Measurements from ENCODE around the gene ARHGAP12.

Gene ARHGAP12

DNA sequence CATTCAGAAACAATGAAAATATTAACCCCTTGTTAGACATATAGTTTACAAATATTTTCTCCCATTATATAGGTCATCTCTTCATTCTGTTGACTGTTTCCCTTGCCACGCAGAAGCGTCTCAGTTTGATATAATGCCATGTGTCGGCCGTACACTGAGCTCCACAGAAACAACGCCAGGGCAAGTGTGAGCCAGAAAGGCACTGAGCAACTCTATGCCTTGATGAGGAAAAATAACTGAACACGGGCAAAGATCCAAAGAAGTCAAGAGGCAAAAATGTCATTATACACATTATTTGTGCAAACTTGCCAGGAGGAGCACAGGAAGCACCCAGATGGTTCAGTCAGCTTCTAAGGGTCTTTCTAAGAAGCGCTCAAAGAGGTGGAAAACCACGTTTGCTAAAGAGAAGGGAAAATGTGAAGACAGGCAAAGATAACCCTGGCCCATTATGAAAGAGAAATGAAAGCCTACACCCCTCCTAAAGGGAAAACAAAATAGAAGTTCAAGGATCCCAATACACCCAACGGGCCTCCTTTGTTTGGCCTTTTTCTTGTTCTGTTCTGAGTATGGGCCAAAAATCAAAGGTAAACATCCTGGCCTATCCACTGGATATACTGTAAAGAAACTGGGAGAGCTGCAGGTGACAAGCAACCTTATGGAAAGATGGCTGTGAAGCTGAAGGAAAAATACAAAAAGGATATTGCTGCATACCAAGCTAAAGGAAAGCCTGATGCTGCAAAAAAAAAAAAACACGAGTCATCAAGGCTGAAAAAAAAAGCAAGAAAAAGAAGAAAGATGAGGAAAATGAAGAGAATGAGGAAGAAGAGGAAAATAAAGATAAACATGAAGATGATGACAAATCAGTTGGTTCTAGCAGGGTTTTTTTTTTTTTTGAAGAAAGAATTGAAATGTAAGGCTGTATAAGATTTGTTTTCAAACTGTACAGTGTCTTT is 15.5 kb downstream of the ARHGAP12 start:
- Histone ChIP-seq H3K9me3 (ENCODE audit: insufficient read depth, low read length) (no peaks in the 10 kb centered on the region), H3K27me3 (ENCODE audit: low read length) (no peaks in the 10 kb centered on the region), H3K9me2 (replicated peaks; ENCODE audit: insufficient read depth, low read length) (no peaks in the 10 kb centered on the region), H3K9ac (ENCODE audit: low read length) (no peak overlapping the region), H3K27ac (ENCODE audit: low read depth, low read length) (no peak overlapping the region), H3K79me2 (ENCODE audit: insufficient read depth, low read length) (peaks cover 55% of the 10 kb centered on the region), H2AFZ (ENCODE audit: low read depth, low read length, severe bottlenecking) (no peak overlapping the region), H3F3A (ENCODE audit: insufficient read depth) (no peaks in the 10 kb centered on the region), H3K4me3 (ENCODE audit: insufficient read depth, low read length, poor library complexity, severe bottlenecking) (no peak overlapping the region), H3K4me2 (ENCODE audit: low read depth, low read length, poor library complexity, severe bottlenecking) (no peak overlapping the region), H3K36me3 (ENCODE audit: low read length) (no peaks in the 10 kb centered on the region), H4K20me1 (ENCODE audit: low read depth, low read length) (no peaks in the 10 kb centered on the region)
- TF ChIP-seq CTCF (IDR thresholded peaks at IDR 0.05; ENCODE audit: insufficient read depth, low read length, poor library complexity, severe bottlenecking), result no peak
- no peak for TF ChIP-seq EZH2phosphoT487 (conservative IDR thresholded peaks at IDR 0.05; ENCODE audit: low read length)

DNA sequence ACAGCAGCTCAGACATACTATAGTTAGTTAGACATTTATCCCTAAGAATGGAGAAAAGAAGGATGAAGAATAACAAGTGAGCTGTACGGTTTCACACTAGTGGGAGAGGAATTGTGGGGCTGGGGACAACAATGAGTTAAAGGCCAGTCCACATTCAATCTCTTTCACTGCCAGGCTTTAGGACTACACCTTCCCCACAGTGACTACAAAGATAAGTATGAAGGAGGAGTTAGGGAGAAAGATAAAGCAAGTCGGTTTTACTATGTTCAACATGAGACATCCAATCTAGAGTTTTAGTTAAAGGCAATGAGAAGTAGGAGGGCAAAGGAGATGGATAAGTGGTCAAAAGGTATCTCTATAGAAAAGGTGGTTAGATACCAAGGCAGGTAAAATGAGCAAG is 16.3 kb downstream of the ARHGAP12 start:
- no peaks in the 10 kb centered on the region for H4K20me1 ChIP-seq (ENCODE audit: low read depth, low read length)
- H3F3A ChIP-seq (ENCODE audit: insufficient read depth), result no peaks in the 10 kb centered on the region
- no peak overlapping the region for H3K4me2 ChIP-seq (ENCODE audit: low read depth, low read length, poor library complexity, severe bottlenecking)
- H3K27ac ChIP-seq (ENCODE audit: low read depth, low read length), result no peak overlapping the region
- H3K79me2 ChIP-seq (ENCODE audit: insufficient read depth, low read length), result peaks cover 47% of the 10 kb centered on the region
- TF ChIP-seq CTCF (IDR thresholded peaks at IDR 0.05; ENCODE audit: insufficient read depth, low read length, poor library complexity, severe bottlenecking), result no peak
- no peak for TF ChIP-seq EZH2phosphoT487 (conservative IDR thresholded peaks at IDR 0.05; ENCODE audit: low read length)
- no peak overlapping the region for H3K9ac ChIP-seq (ENCODE audit: low read length)
- no peaks in the 10 kb centered on the region; the same call in 1 of the 2 replicates for H3K36me3 ChIP-seq (ENCODE audit: low read length)
- no peak overlapping the region for H3K4me3 ChIP-seq (ENCODE audit: insufficient read depth, low read length, poor library complexity, severe bottlenecking)
- no peaks in the 10 kb centered on the region for H3K9me2 ChIP-seq (replicated peaks; ENCODE audit: insufficient read depth, low read length)
- no peaks in the 10 kb centered on the region for H3K9me3 ChIP-seq (ENCODE audit: insufficient read depth, low read length)
- no peaks in the 10 kb centered on the region for H3K27me3 ChIP-seq (ENCODE audit: low read length)
- H2AFZ ChIP-seq (ENCODE audit: low read depth, low read length, severe bottlenecking), result no peak overlapping the region

- no peaks in the 10 kb centered on the region; the same call in 1 of the 2 replicates for H3K36me3 ChIP-seq (ENCODE audit: low read length)
- no peaks in the 10 kb centered on the region for H3K9me3 ChIP-seq (ENCODE audit: insufficient read depth, low read length)
- no peak overlapping the region for H3K4me3 ChIP-seq (ENCODE audit: insufficient read depth, low read length, poor library complexity, severe bottlenecking)
- H4K20me1 ChIP-seq (ENCODE audit: low read depth, low read length), result no peaks in the 10 kb centered on the region
- no peak overlapping the region for H3K4me2 ChIP-seq (ENCODE audit: low read depth, low read length, poor library complexity, severe bottlenecking)
- H3K9ac ChIP-seq (ENCODE audit: low read length), result no peak overlapping the region
- H3K27me3 ChIP-seq (ENCODE audit: low read length), result no peaks in the 10 kb centered on the region
- H3K27ac ChIP-seq (ENCODE audit: low read depth, low read length), result no peak overlapping the region
- no peaks in the 10 kb centered on the region for H3F3A ChIP-seq (ENCODE audit: insufficient read depth)
- no peaks in the 10 kb centered on the region for H3K9me2 ChIP-seq (replicated peaks; ENCODE audit: insufficient read depth, low read length)
- H3K79me2 ChIP-seq (ENCODE audit: insufficient read depth, low read length), result peaks cover 38% of the 10 kb centered on the region
- TF ChIP-seq CTCF (IDR thresholded peaks at IDR 0.05; ENCODE audit: insufficient read depth, low read length, poor library complexity, severe bottlenecking) (no peak), EZH2phosphoT487 (conservative IDR thresholded peaks at IDR 0.05; ENCODE audit: low read length) (no peak)
- no peak overlapping the region for H2AFZ ChIP-seq (ENCODE audit: low read depth, low read length, severe bottlenecking)
Observed at GRCh38 chr10:31910016-31910415, 18.6 kb downstream of the ARHGAP12 start.

Data from SU-DHL-6 (cell line).